Uterus (tissue), 2 donors: ENCODE measurements around the gene SMAD9.

Source experiments
- POLR2A ChIP-seq, 2 donors: fragments of 450-650 bp; IDR thresholded peaks; one replicate each; pipeline ENCODE4 v1.6.1; 2016; ENCODE audit warnings: antibody characterized with exemption in 2 of 2, mild to moderate bottlenecking in 1 of 2, moderate library complexity in 1 of 2
- TF ChIP-seq, protein P1 (sequence below), 4 experiments: fragments of 200-600 bp in 2 of 4; fragments of 450-650 bp in 2 of 4; sonication (generic) in 2 of 4; IDR thresholded peaks; one replicate each; pipeline ENCODE4 v1.5.1; 2016 to 2019; ENCODE audit warnings: antibody characterized with exemption in 4 of 4, mild to moderate bottlenecking in 2 of 4, moderate library complexity in 1 of 4

GRCh38 chr13:36839981-36840380 is 80.1 kb downstream of the SMAD9 start:
- TF ChIP-seq, protein P1, sequence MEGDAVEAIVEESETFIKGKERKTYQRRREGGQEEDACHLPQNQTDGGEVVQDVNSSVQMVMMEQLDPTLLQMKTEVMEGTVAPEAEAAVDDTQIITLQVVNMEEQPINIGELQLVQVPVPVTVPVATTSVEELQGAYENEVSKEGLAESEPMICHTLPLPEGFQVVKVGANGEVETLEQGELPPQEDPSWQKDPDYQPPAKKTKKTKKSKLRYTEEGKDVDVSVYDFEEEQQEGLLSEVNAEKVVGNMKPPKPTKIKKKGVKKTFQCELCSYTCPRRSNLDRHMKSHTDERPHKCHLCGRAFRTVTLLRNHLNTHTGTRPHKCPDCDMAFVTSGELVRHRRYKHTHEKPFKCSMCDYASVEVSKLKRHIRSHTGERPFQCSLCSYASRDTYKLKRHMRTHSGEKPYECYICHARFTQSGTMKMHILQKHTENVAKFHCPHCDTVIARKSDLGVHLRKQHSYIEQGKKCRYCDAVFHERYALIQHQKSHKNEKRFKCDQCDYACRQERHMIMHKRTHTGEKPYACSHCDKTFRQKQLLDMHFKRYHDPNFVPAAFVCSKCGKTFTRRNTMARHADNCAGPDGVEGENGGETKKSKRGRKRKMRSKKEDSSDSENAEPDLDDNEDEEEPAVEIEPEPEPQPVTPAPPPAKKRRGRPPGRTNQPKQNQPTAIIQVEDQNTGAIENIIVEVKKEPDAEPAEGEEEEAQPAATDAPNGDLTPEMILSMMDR (IDR thresholded peaks at IDR 0.05) = no peak
- no peak for TF ChIP-seq POLR2A (IDR thresholded peaks at IDR 0.05)
